MCF 10A (cell line): ENCODE results near the gene ASMTL. TPM values are rescaled to one million over a fixed set of nuclear protein-coding genes. Genes with fewer than 3 reads are reported as not detected.

ENCODE experiments used
- BruUV-seq: library from RNA; stranded (reverse); fragments of 400-500 nt; replicated peaks from 2 replicates; lab custom pipeline; 2021; lab: Mats Ljungman, UMichigan
- CTCF ChIA-PET: fragments of 300-600 bp; sonication (Branson Sonifier 250); formaldehyde crosslinking; extraction: SDS; loops from one replicate; lab custom pipeline; 2021; ENCODE audit warnings: antibody characterized with exemption, inconsistent platforms; lab: Yijun Ruan, JAX
- POLR2A ChIA-PET: fragments of 300-600, 350-650 bp; sonication (Branson Sonifier 250); formaldehyde crosslinking; extraction: SDS; loops from one replicate; lab custom pipeline; 2020; ENCODE audit warnings: antibody characterized with exemption, inconsistent platforms; lab: Yijun Ruan, JAX
- DNase-seq: peaks from one replicate; pipeline ENCODE4 v3.0.0-alpha.2; 2018; ENCODE audit not compliant: unreplicated experiment
- H3K27ac Mint-ChIP-seq: one replicate; pipeline ENCODE4 v1.8.0; 2022; ENCODE audit warnings: mild to moderate bottlenecking, low read depth, mixed read lengths; ENCODE audit not compliant: unreplicated experiment
- H3K27me3 Mint-ChIP-seq: one replicate; pipeline ENCODE4 v1.8.0; 2022; ENCODE audit warnings: mixed read lengths; ENCODE audit not compliant: insufficient read depth, unreplicated experiment
- H3K36me3 Mint-ChIP-seq: one replicate; pipeline ENCODE4 v1.8.0; 2022; ENCODE audit warnings: mild to moderate bottlenecking, moderate library complexity, mixed read lengths; ENCODE audit not compliant: insufficient read depth, unreplicated experiment
- H3K4me1 Mint-ChIP-seq: one replicate; pipeline ENCODE4 v1.8.0; 2022; ENCODE audit warnings: mixed read lengths; ENCODE audit not compliant: insufficient read depth, unreplicated experiment
- H3K4me3 Mint-ChIP-seq: one replicate; pipeline ENCODE4 v1.8.0; 2022; ENCODE audit warnings: mild to moderate bottlenecking, moderate library complexity, mixed read lengths; ENCODE audit not compliant: unreplicated experiment
- H3K9me3 Mint-ChIP-seq: one replicate; pipeline ENCODE4 v1.8.0; 2022; ENCODE audit warnings: mixed read lengths; ENCODE audit not compliant: unreplicated experiment
- CTCF ChIP-seq: fragments of 200-600 bp; IDR thresholded peaks from one replicate; pipeline ENCODE4 v1.8.0; 2022; ENCODE audit warnings: antibody characterized with exemption, mild to moderate bottlenecking; ENCODE audit not compliant: unreplicated experiment
- intact Hi-C: fragments of 100-400 bp; cut with micrococcal nuclease; formaldehyde crosslinking; loops from 2 replicates; pipeline ENCODE4 v1.14.1; 2022
- total RNA-seq: library from RNA; stranded (reverse); gene quantifications from 2 replicates; pipeline ENCODE4 v1.2.3, GENCODE V29; 2022

The ASMTL gene
- total RNA-seq, 1 experiment from 2014 or later = 20.6 TPM

- no peaks in the 10 kb centered on the region for H3K9me3 Mint-ChIP-seq
- H3K27ac Mint-ChIP-seq = no peak overlapping the region
- no peak overlapping the region for H3K4me3 Mint-ChIP-seq
- H3K4me1 Mint-ChIP-seq = peaks cover 5% of the 10 kb centered on the region
- BruUV-seq = no TSS peak
- ChIA-PET CTCF (no interaction called here), POLR2A (no interaction called here)
- intact Hi-C loops = no loop called here
- H3K36me3 Mint-ChIP-seq = no peaks in the 10 kb centered on the region
- no peak for TF ChIP-seq CTCF
- H3K27me3 Mint-ChIP-seq = peaks cover 31% of the 10 kb centered on the region
- no peak for DNase-seq
Observed at GRCh38 chrX:1464971-1465285, 12.2 kb upstream of the ASMTL start.

- Mint-ChIP-seq H3K4me1 (peaks cover 5% of the 10 kb centered on the region), H3K4me3 (no peak overlapping the region), H3K36me3 (no peaks in the 10 kb centered on the region), H3K9me3 (no peaks in the 10 kb centered on the region), H3K27ac (no peak overlapping the region), H3K27me3 (peaks cover 31% of the 10 kb centered on the region)
- intact Hi-C loops = no loop called here
- no peak for DNase-seq
- no peak for TF ChIP-seq CTCF
- ChIA-PET CTCF (no interaction called here), POLR2A (no interaction called here)
- no TSS peak for BruUV-seq
Observed at GRCh38 chrX:1464041-1464970, 11.6 kb upstream of the ASMTL start.

GRCh38 chrX:1463581-1463980, 10.9 kb upstream of the ASMTL start:
- Mint-ChIP-seq H3K27ac (no peak overlapping the region), H3K9me3 (no peaks in the 10 kb centered on the region), H3K27me3 (peaks cover 31% of the 10 kb centered on the region), H3K4me3 (no peak overlapping the region), H3K36me3 (no peaks in the 10 kb centered on the region), H3K4me1 (peaks cover 5% of the 10 kb centered on the region)
- ChIA-PET CTCF (no interaction called here), POLR2A (no interaction called here)
- no peak for DNase-seq
- intact Hi-C loops = no loop called here
- no TSS peak for BruUV-seq
- no peak for TF ChIP-seq CTCF

GRCh38 chrX:1462596-1463251, 10.0 kb upstream of the ASMTL start:
- no peak for TF ChIP-seq CTCF
- intact Hi-C loops = no loop called here
- BruUV-seq = no TSS peak
- Mint-ChIP-seq H3K27me3 (peaks cover 31% of the 10 kb centered on the region), H3K4me1 (peaks cover 5% of the 10 kb centered on the region), H3K4me3 (no peak overlapping the region), H3K9me3 (no peaks in the 10 kb centered on the region), H3K27ac (no peak overlapping the region), H3K36me3 (no peaks in the 10 kb centered on the region)
- POLR2A ChIA-PET = no interaction called here
- peak; percentile 60 for DNase-seq
- CTCF ChIA-PET = no interaction called here
